Calu3 (cell line): Measurements from ENCODE around the gene ADRA2A. TPM values are rescaled to one million over a fixed set of nuclear protein-coding genes. Genes with fewer than 3 reads are reported as not detected.
A peak's percentile ranks its signal among the peaks of the same experiment; 100 is the strongest.

Experiments
- BruUV-seq: library from RNA; stranded (reverse); fragments of 400-500 nt; replicated peaks from 2 replicates; lab custom pipeline; 2021; lab: Mats Ljungman, UMichigan
- CTCF ChIA-PET: fragments of 300-600 bp; sonication (Branson Sonifier 250); formaldehyde crosslinking; loops from one replicate; lab custom pipeline; 2022; ENCODE audit warnings: antibody characterized with exemption; lab: Charles Lee
- DNase-seq: peaks from one replicate; pipeline ENCODE4 v3.0.0; 2022
- H3K27ac Mint-ChIP-seq: one replicate; pipeline ENCODE4 v1.8.0; 2022; ENCODE audit warnings: mixed read lengths; ENCODE audit not compliant: unreplicated experiment
- H3K27me3 Mint-ChIP-seq: one replicate; pipeline ENCODE4 v1.8.0; 2022; ENCODE audit warnings: mixed read lengths; ENCODE audit not compliant: unreplicated experiment
- H3K36me3 Mint-ChIP-seq: one replicate; pipeline ENCODE4 v1.8.0; 2022; ENCODE audit warnings: mild to moderate bottlenecking, moderate library complexity, mixed read lengths; ENCODE audit not compliant: insufficient read depth, unreplicated experiment
- H3K4me1 Mint-ChIP-seq: one replicate; pipeline ENCODE4 v1.8.0; 2022; ENCODE audit warnings: mild to moderate bottlenecking, low read depth, mixed read lengths; ENCODE audit not compliant: unreplicated experiment
- H3K4me3 Mint-ChIP-seq: one replicate; pipeline ENCODE4 v1.8.0; 2022; ENCODE audit warnings: mild to moderate bottlenecking, low read depth, moderate library complexity, mixed read lengths; ENCODE audit not compliant: unreplicated experiment
- H3K9me3 Mint-ChIP-seq: one replicate; pipeline ENCODE4 v1.8.0; 2022; ENCODE audit warnings: low read depth, mixed read lengths; ENCODE audit not compliant: unreplicated experiment
- intact Hi-C: fragments of 100-400 bp; cut with micrococcal nuclease; formaldehyde crosslinking; loops from one replicate; pipeline ENCODE4 v1.10.0; 2022; ENCODE audit not compliant: unreplicated experiment
- total RNA-seq: library from RNA; stranded (reverse); gene quantifications from 2 replicates; pipeline ENCODE4 v1.2.3, GENCODE V29; 2022
- TF ChIP-seq, protein P1 (sequence below): fragments of 200-600 bp; IDR thresholded peaks from one replicate; pipeline ENCODE4 v1.8.0; 2022; ENCODE audit warnings: antibody characterized with exemption; ENCODE audit not compliant: unreplicated experiment

ADRA2A gene
- total RNA-seq, 1 experiment from 2014 or later = 5.4 TPM

DNA sequence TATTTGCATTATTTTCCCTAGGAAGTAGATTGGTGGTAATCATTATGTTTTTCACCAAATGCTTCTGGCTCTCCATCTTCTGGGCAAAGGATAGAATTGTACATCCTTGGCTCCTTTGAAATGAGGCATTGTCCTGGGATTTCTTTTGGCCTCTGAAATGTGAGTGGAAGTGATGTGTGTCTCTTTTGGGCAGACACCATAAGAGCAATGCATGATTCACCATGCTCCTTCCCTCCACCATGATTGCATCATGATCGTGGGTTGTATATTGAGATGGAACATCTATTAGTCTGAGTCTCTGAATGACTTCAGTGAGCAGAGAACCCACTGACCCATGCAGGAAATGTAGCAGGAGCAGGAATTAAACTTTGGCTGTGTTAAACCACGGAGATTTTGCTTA is 49.2 kb downstream of the ADRA2A start:
- Mint-ChIP-seq H3K4me3 (no peak overlapping the region), H3K4me1 (peaks cover 9% of the 10 kb centered on the region), H3K27me3 (no peaks in the 10 kb centered on the region), H3K36me3 (no peaks in the 10 kb centered on the region), H3K9me3 (no peaks in the 10 kb centered on the region), H3K27ac (no peak overlapping the region)
- CTCF ChIA-PET = no interaction called here
- TF ChIP-seq, protein P1, sequence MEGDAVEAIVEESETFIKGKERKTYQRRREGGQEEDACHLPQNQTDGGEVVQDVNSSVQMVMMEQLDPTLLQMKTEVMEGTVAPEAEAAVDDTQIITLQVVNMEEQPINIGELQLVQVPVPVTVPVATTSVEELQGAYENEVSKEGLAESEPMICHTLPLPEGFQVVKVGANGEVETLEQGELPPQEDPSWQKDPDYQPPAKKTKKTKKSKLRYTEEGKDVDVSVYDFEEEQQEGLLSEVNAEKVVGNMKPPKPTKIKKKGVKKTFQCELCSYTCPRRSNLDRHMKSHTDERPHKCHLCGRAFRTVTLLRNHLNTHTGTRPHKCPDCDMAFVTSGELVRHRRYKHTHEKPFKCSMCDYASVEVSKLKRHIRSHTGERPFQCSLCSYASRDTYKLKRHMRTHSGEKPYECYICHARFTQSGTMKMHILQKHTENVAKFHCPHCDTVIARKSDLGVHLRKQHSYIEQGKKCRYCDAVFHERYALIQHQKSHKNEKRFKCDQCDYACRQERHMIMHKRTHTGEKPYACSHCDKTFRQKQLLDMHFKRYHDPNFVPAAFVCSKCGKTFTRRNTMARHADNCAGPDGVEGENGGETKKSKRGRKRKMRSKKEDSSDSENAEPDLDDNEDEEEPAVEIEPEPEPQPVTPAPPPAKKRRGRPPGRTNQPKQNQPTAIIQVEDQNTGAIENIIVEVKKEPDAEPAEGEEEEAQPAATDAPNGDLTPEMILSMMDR = no peak
- DNase-seq = no peak
- intact Hi-C loops = no loop called here
- BruUV-seq = no TSS peak

DNA sequence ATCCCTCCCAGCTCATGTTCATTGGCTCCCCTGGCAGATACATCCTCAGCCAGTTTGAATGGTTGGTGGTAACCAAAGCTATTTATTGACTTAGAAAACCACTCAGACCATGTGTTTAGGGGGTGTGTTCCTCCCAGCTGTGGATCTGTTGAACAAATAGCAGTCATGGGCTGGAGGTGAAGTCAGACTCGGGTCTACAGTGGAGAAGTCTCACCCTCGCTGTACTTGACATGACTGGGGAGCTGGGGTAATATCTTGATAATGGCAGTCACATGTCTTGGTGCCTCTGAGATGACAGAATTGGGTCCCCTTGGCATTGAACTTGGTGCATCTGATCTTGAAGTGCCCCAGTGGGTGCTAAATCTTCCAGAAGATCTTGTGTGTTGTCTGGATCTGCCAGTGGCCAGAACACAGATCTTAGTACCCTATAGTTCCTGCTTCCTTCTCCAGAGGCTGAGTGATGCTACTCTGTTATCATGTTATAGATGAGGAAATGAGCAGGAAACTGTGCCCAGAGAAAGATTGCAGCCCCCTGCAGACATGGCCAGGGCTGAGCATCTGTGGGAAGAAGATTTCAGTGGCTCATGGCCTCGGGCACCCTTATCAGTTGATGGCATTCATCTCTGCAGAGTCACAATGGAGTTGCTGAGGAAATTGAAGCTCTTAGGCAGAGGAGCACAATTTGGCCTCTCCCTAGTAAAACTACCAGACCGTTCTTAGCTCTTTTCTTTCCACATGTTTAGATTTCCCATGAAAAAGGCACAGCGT is 50.4 kb downstream of the ADRA2A start:
- no peaks in the 10 kb centered on the region for H3K36me3 Mint-ChIP-seq
- H3K27me3 Mint-ChIP-seq = no peaks in the 10 kb centered on the region
- no peaks in the 10 kb centered on the region for H3K9me3 Mint-ChIP-seq
- no peak overlapping the region for H3K27ac Mint-ChIP-seq
- H3K4me1 Mint-ChIP-seq = peaks cover 9% of the 10 kb centered on the region
- CTCF ChIA-PET = no interaction called here
- no TSS peak for BruUV-seq
- no peak for DNase-seq
- intact Hi-C loops = no loop called here
- H3K4me3 Mint-ChIP-seq = no peak overlapping the region
- TF ChIP-seq, protein P1 = no peak

DNA sequence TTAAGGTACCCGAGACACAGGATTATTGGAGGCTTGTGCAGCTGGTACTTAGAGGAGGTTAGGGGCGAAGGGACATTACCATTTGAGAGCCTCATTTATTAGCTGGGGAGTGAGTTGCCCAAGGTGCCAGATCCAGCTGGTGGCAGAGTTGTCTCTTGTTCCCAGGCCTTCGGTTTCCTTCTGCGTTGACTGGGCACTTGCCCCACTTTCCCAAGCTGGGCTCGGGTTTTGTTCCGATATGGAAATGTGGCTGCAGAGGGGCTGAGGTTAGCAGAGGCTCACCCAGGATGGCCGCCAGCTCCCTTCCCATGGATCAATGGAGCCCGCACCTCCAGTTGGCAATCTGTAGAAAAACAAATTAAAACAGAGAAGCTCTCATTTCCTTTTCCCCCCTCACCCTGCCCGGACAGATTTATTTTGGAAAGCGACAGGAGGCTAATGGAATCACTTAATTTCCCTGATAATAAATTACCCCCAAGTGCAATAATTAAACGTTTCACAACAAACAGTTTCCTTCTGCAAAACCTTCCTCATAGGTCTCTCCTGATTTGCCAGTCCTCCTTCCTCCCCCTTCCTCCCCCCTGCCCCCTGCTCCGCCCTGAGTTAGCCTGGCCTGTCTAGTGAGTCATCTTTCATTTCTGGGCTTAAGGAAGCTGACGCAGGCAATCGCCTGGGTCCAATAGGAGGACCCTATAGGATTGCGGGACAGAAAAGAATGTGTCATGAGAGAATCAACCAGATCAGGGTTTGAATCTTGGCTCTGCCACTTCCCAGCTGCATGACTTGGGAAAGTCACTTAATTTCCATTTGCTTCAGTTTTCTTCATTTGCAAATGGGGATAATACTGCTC is 51.7 kb downstream of the ADRA2A start:
- peak; percentile 59 for DNase-seq
- no peaks in the 10 kb centered on the region for H3K36me3 Mint-ChIP-seq
- TF ChIP-seq, protein P1 = no peak
- intact Hi-C loops = no loop called here
- H3K27me3 Mint-ChIP-seq = no peaks in the 10 kb centered on the region
- H3K9me3 Mint-ChIP-seq = no peaks in the 10 kb centered on the region
- H3K27ac Mint-ChIP-seq = peak overlapping the region; percentile 76
- peaks cover 9% of the 10 kb centered on the region for H3K4me1 Mint-ChIP-seq
- no TSS peak for BruUV-seq
- H3K4me3 Mint-ChIP-seq = peak overlapping the region; percentile 22
- CTCF ChIA-PET = interaction anchor here (0.6 to 1.4 kb wide), 5 partner anchors 9 to 1112 kb away, joined by 3 to 7 read pairs (median 4); no protein-coding TSS in a partner anchor

DNA sequence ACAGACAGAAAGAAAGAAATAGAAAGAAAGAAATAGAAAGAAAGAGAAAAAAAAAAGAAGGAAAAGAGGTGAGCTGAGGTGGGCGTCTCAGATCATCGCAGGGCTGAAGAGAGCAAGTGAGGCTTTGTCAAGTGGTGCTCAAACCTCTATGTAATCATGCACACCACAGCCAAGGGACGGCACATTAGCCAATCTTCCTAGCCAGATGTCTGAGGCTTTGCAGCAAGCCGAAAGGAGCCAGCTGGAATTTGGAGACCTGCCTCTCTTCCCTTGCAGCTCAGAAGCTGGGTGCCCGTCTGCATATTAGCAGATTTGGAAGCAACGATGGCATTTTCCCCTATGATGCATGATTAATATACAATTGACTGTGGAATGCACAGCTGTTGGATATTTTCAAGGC is 52.5 kb downstream of the ADRA2A start:
- no peak for DNase-seq
- CTCF ChIA-PET = interaction anchor here (0.6 to 1.4 kb wide), 5 partner anchors 8 to 1111 kb away, joined by 3 to 7 read pairs (median 4); no protein-coding TSS in a partner anchor
- Mint-ChIP-seq H3K4me3 (peak overlapping the region; percentile 22), H3K36me3 (no peaks in the 10 kb centered on the region), H3K27me3 (no peaks in the 10 kb centered on the region), H3K4me1 (peaks cover 9% of the 10 kb centered on the region), H3K27ac (peak overlapping the region; percentile 76), H3K9me3 (no peaks in the 10 kb centered on the region)
- no TSS peak for BruUV-seq
- TF ChIP-seq, protein P1 = no peak
- intact Hi-C loops = no loop called here
